Measurements from ENCODE around the gene CSRNP3.

GRCh38 chr2:165666605-165667004 lies 197.1 kb downstream of the CSRNP3 start:
- TF ChIP-seq CTCF (IDR thresholded peaks at IDR 0.05) (no peak), EP300 (IDR thresholded peaks at IDR 0.05) (no peak), POLR2A (IDR thresholded peaks at IDR 0.05) (no peak), POLR2AphosphoS5 (IDR thresholded peaks at IDR 0.05) (no peak)

Measured in sigmoid colon (tissue), 4 donors.